Fibroblast of peridontal ligament (primary cell): ENCODE data around the gene ZNHIT1.
A peak's percentile ranks its signal among the peaks of the same experiment; 100 is the strongest.
"Not testable (repeated sequence)": the region's sequence is repeated elsewhere in the genome, so short reads cannot be mapped to it uniquely, and the experiment has no call there.

ENCODE experiments used
- DNase-seq: peaks from one replicate; pipeline ENCODE4 v3.0.0-alpha.2; 2010; ENCODE audit errors: extremely low read depth

ZNHIT1 gene

GRCh38 chr7:101186844-101187428 is 31.0 kb upstream of the ZNHIT1 start:
- DNase-seq: no peak

DNA sequence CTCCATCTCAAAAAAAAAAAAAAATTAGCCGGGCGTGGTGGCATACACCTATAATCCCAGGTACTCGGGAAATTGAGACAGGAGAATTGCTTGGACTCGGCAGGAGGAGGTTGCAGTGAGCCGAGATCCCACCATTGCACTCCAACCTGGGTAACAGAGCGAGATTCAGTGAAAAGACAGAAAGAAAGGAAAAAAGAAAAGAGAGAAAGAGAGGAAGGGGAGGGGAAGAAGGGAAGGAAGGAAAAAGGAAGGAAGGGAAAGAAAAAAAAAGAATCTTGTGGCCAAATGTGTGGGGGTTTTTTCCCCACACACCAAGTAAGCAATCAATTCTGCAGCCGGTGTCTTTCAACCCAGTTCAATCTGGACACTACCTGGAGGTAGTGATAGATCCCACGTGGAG is 28.9 kb upstream of the ZNHIT1 start:
- DNase-seq: no peak

- DNase-seq: no peak
Measured at GRCh38 chr7:101195884-101196283, 22.1 kb upstream of the ZNHIT1 start.

DNA sequence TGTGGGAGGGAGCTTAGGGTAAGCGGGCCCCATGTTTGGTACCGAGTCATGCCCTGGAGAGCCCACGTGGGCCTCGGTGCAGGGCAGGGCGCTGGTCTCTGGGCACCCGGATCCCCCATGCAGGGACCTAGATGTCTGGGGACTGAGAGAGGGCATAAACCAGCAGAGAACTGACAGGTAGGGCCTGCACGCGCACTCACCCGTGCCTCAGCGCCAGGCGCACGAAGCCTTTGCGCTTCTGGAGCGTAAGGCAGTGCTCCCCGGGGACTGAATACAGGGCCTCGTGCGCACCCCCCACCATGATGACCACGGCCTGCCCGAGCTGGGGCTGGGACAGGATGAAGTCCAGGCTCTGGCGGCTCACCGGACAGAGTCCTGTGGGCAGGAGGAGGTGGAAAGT is 20.0 kb upstream of the ZNHIT1 start:
- no peak for DNase-seq

DNA sequence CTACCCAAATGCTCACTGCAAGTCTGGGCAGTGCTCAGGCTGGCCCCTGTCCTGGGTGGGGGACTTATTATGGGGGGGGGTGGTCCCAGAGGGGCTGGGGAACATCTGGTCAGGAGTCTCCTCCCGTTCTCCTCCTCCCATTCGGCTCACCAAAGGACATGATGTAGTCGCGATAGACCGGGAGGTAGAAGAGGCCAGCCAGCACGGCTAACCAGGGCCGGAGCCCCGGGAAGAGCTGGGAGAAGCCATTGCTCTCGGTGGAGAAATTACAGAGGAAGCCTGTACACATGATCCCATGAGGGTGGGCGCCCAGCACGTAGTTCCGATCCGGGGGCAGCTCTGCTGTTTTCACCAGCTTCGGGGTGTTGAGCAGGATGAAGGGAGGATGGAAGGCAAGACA is 19.5 kb upstream of the ZNHIT1 start:
- no peak for DNase-seq

DNA sequence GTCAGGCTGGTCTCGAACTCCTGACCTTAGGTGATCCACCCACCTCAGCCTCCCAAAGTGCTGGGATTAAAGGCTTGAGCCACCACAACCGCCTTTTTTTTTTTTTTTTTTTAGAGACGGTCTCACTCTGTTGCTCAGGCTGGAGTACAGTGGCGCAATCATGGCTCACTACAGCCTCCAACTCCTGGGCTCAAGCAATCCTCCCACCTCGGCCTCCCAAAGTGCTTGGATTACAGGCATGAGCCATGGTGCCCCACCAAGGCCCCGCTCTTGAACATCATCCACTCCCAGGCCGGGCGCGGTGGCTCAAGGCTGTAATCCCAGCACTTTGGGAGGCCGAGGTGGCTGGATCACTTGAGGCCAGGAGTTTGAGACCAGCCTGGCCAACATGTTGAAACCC is 18.4 kb upstream of the ZNHIT1 start:
- DNase-seq: not testable (repeated sequence)

DNA sequence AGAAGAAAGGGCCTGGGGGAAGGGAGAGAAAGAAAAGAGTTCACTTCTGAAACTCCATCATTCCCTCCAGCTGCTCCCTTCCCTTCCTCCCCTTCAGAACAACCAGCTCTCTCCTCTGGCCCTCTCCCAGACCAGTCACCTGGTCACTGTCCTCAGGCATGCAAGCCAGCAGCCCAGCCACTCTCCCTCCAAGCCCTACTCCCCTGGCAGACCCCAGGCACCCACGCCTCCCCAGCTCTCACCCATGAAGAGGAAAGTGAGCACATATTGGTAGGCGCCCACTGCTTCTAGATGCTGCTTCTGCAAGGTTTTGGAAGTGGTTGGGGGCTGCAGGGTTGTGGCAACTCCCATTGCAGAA is 17.5 kb upstream of the ZNHIT1 start:
- DNase-seq: no peak

GRCh38 chr7:101200862-101201599 is 16.9 kb upstream of the ZNHIT1 start, which contains the start of gene MOGAT3:
Gene MOGAT3 (minus strand): TSS chr7:101201036. CDS start chr7:101200854, 182 bp downstream.
- no peak for DNase-seq

- DNase-seq: no peak
Measured at GRCh38 chr7:101201695-101202602, 16.0 kb upstream of the ZNHIT1 start.

- no peak for DNase-seq
Measured at GRCh38 chr7:101202603-101202918, 15.4 kb upstream of the ZNHIT1 start.

- DNase-seq: not testable (repeated sequence)
Measured at GRCh38 chr7:101203740-101204738, 13.9 kb upstream of the ZNHIT1 start.

DNA sequence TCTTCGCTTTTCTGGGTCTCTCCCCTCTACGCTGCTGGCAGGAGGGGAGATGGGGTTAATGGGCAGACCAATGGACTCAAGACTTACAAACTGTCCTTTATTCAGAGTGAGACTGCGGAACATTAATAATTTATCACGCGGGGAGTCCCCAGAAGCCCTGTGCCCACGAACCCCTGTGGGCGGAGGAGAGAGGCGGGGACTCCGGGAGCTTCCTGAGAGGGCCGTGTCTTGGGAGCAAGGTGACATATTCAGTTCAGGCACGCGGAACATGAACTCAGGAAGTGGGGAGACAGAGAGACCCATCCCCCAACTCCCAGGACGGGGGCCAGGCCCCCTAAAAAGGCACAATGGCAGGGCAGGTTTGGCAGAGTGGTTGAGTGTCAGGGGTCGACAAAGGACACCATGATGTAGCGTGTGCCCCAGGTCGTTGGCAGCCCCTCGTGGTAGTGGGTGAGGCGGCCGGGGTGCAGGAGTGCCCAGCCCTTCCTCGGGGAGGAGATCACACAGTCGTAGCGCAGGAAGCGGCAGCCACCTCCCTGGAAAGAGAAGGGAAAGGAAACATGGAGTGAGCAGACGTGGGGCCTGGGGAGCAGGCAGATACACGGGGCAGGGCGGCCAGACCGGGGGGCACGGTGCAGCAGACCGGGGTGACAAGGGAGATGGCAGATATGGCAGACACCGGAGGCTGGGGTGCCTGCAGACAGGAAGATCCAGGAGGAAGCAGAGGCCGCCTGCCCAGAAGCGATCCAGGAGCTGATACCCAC is 11.9 kb upstream of the ZNHIT1 start:
- no peak for DNase-seq

DNA sequence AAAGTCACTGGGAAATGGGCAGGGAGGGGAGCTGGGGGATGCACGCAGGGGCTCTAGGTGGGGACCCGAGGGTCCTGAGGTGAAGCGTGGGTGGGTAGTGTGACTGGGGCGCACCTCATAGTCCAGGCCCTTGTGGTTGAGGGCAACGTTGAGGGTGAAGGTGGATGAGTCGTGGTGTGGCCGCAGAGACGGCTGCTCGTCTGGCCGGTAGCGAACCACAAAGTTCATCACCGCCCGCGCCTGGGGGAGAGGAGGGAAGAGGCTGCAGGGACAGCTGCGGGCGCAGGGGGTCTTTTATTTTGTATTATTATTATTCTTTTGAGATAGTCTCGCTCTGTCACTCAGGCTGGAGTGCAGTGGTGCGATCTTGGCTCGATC is 11.3 kb upstream of the ZNHIT1 start:
- no peak for DNase-seq

GRCh38 chr7:101207459-101207858 is 10.5 kb upstream of the ZNHIT1 start:
- no peak for DNase-seq

- no peak for DNase-seq
Measured at GRCh38 chr7:101208794-101209193, 9.2 kb upstream of the ZNHIT1 start.

- DNase-seq: no peak
Measured at GRCh38 chr7:101210143-101210542, 7.8 kb upstream of the ZNHIT1 start.

- DNase-seq: no peak
Measured at GRCh38 chr7:101211501-101211900, 6.5 kb upstream of the ZNHIT1 start.

DNA sequence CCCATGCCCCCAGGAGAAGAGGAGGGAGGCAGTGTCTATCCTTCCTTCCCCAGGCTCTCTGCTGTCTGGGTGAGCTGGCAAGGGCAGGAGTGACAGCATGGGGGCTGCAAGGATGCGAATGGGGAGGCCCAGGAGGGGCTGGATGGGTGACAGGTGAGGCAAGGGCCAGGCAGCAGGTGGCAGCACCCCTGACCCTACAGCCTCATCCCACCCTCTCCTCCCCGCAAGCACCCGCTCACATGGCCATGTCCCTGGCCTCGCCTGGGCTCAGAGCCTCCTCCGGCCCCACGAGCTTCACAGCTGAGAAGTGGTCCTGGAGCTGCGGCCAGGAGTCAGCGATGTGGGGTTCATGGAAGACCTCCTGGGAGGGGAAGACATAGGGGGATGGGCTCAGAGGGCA is 6.0 kb upstream of the ZNHIT1 start:
- DNase-seq: no peak

DNA sequence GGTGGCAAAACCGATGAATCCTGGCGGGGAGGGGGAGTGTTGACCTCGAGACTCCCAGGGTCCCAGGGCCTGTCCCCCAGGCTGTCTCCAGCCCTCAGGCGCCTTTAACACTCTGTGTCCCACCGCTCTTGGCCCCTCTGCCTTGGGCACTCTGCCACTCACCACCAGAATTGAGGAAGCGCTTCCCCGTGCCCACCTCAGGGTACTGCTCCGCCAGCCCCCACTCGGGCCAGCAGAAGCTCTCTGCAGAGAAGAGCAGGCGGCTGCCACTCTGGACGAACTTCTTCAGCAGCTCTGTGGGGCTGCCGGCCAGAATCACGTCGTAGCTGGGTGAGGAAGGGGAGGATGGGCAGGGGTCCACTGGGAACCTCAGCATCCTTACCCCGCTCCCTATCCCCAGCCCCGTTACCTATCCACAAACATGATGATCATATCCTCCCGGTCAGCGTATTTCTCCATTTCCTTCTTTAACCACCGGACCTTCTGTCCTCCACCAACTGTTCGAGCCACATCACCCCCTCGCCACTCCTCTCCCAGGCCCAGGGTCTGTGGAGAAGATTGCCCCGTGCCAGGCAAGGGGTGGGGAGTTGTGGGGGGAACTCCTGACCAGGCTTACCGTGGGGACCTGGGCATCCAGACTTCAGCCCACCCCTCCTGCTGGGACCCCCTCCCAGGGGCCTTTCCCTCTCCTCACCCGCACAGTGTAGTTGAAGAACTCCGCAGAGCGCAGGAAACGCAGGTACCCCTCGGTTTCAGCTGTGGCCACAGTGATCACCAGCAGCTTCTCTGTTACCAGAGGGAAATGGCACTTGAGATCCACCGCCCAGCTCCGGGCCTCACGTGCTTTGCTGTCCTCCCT is 1.7 kb upstream of the ZNHIT1 start:
- peak; percentile 22 for DNase-seq

DNA sequence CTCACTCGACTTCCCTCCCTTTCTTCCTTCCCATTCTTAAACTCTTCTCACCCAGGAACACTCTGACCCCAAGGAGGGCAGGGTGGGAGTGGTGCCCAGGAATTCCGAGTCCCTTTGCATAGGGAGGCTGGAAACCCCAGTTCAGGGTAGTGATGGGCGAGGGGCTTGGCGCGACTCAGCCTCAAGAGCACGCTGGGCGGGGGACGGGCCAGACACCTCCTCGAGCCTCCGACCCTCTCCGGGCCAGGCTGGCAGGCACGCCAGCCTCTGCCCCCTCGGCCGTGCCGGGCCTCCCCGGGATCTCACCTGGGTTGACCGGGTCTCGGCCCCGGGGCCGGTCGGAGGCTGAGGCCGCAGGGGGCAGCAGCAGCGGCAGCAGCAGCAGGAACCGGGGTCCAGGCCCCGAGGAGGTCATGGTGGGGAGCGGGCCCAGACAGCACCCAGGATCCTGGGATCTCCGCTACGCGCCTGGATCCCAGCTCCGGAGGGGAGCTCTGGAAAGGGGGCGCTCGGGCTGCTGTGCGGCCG is 1.0 kb upstream of the ZNHIT1 start:
- DNase-seq: no peak
